Gastrocnemius medialis (tissue), 4 donors: Measurements from ENCODE around the gene CNGB1. TPM values are rescaled to one million over a fixed set of nuclear protein-coding genes. Genes with fewer than 3 reads are reported as not detected.

ENCODE experiments used
- ATAC-seq, 2 donors: fragments of 150-250 bp; one replicate each; pipeline ENCODE4 v1.9.1; 2016
- DNase-seq, 2 donors: peaks; one replicate each; pipeline ENCODE4 v3.0.0-alpha.2; 2019
- H3K27ac ChIP-seq, 4 donors: fragments of 200-600 bp; sonication (generic); 1 replicate in 1 of 4; 2 replicates in 3 of 4; pipeline ENCODE4 v1.5.1; 2016 to 2018; ENCODE audit warnings: mild to moderate bottlenecking in 2 of 4, moderate library complexity in 1 of 4
- H3K27me3 ChIP-seq, 3 donors: fragments of 200-600 bp; sonication (generic) in 2 of 3; 1 replicate in 1 of 3; 2 replicates in 2 of 3; pipeline versions ENCODE4 v1.5.1 to v1.6.0; 2016 to 2019; ENCODE audit warnings: mild to moderate bottlenecking in 1 of 3, moderate library complexity in 1 of 3
- H3K36me3 ChIP-seq, 2 donors: fragments of 200-600 bp; sonication (generic) in 1 of 2; one replicate each; pipeline ENCODE4 v1.5.1; 2017 to 2018
- H3K4me1 ChIP-seq, 2 donors: fragments of 200-600 bp; sonication (generic) in 1 of 2; one replicate each; pipeline ENCODE4 v1.5.1; 2016 to 2017; ENCODE audit warnings: mild to moderate bottlenecking in 2 of 2
- H3K4me3 ChIP-seq, 4 donors: fragments of 200-600 bp; sonication (generic) in 3 of 4; 1 replicate in 1 of 4; 2 replicates in 3 of 4; pipeline ENCODE4 v1.5.1; 2016 to 2019; ENCODE audit warnings: mild to moderate bottlenecking in 2 of 4
- H3K9me3 ChIP-seq, 3 donors: fragments of 200-600 bp; sonication (generic) in 2 of 3; 1 replicate in 1 of 3; 2 replicates in 2 of 3; pipeline ENCODE4 v1.5.1; 2016 to 2019
- POLR2A ChIP-seq, 2 donors: fragments of 450-650 bp; IDR thresholded peaks; one replicate each; pipeline ENCODE4 v1.6.1; 2017; ENCODE audit warnings: antibody characterized with exemption in 2 of 2, mild to moderate bottlenecking in 2 of 2, moderate library complexity in 2 of 2
- in situ Hi-C, 4 donors: fragments of 200-750 bp; cut with MboI; loops; one replicate each; pipeline versions ENCODE4 v1.15.0 to v1.8.0; 2017; ENCODE audit warnings: low sequenced_read_pairs in 4 of 4
- intact Hi-C: fragments of 100-400 bp; cut with DNase I; formaldehyde crosslinking; loops from one replicate; pipeline ENCODE4 v1.15.1; 2023; ENCODE audit warnings: low total_unique reads
- total RNA-seq, 4 donors: library from RNA; depleted of rRNA; stranded (reverse); fragments of >200 nt; gene quantifications; one replicate each; pipeline versions ENCODE4 v1.1.0 to v1.2.3, GENCODE V29; 2016
- TF ChIP-seq, protein P1 (sequence below), 5 experiments: fragments of 450-650 bp in 3 of 5; fragments of 200-600 bp in 2 of 5; sonication (generic) in 2 of 5; IDR thresholded peaks in 4 of 5; conservative IDR thresholded peaks in 1 of 5; 1 replicate in 4 of 5; 2 replicates in 1 of 5; pipeline ENCODE4 v1.5.1; 2016 to 2019; ENCODE audit warnings: antibody characterized with exemption in 5 of 5, mild to moderate bottlenecking in 3 of 5, moderate library complexity in 3 of 5

Gene CNGB1
- total RNA-seq, 4 donors from 2014 or later = not detected

DNA sequence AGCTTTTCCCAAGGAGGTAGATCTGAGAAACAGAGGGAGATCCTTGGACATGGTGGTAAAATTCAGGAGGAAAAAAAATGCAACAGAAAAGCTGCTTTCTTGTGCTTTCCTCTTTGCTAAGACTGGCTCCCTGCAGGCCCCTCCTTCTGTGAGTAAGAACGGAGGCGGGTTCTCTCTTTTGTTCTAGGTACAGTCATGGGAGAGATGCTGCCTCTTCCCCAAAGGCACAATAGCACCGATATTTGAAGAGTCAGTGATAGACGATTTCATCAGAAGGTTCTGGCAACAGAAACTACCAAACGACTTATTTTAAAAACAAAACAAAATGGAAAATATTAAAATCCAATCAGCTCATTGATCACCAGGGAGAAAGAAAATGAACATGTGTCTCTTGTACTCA is 136.0 kb downstream of the CNGB1 start:
- H3K27me3 ChIP-seq = no peaks in the 10 kb centered on the region
- DNase-seq = no peak
- TF ChIP-seq, protein P1, sequence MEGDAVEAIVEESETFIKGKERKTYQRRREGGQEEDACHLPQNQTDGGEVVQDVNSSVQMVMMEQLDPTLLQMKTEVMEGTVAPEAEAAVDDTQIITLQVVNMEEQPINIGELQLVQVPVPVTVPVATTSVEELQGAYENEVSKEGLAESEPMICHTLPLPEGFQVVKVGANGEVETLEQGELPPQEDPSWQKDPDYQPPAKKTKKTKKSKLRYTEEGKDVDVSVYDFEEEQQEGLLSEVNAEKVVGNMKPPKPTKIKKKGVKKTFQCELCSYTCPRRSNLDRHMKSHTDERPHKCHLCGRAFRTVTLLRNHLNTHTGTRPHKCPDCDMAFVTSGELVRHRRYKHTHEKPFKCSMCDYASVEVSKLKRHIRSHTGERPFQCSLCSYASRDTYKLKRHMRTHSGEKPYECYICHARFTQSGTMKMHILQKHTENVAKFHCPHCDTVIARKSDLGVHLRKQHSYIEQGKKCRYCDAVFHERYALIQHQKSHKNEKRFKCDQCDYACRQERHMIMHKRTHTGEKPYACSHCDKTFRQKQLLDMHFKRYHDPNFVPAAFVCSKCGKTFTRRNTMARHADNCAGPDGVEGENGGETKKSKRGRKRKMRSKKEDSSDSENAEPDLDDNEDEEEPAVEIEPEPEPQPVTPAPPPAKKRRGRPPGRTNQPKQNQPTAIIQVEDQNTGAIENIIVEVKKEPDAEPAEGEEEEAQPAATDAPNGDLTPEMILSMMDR (IDR thresholded peaks at IDR 0.05 in 4 of 5, conservative IDR thresholded peaks at IDR 0.05 in 1 of 5) = no peak
- no peak for TF ChIP-seq POLR2A (IDR thresholded peaks at IDR 0.05)
- no peak overlapping the region for H3K27ac ChIP-seq
- in situ Hi-C loops = no loop called here
- no peaks in the 10 kb centered on the region for H3K4me1 ChIP-seq
- H3K9me3 ChIP-seq = no peaks in the 10 kb centered on the region
- ATAC-seq = no peak
- no peaks in the 10 kb centered on the region for H3K36me3 ChIP-seq
- intact Hi-C loops = no loop called here
- H3K4me3 ChIP-seq = no peak overlapping the region

Other genes starting within 250 kb of the CNGB1 start
- 10 to 100 TPM; 10.7 to 18.0 (median 14.2) TPM for gene KATNB1, start 235.4 kb downstream of the CNGB1 start, total RNA-seq
- 10 to 100 TPM in 1 of 4 donors, 1 to 10 TPM in 3; 2.1 to 12.0 (median 3.2) TPM for gene KIFC3, start 168.6 kb downstream of the CNGB1 start, total RNA-seq
- gene ZNF319, start 29.5 kb upstream of the CNGB1 start, total RNA-seq = 1 to 10 TPM; 4.4 to 7.5 (median 6.7) TPM
- gene USB1, start 30.3 kb upstream of the CNGB1 start, total RNA-seq = 10 to 100 TPM in 2 of 4 donors, 1 to 10 TPM in 2; 5.7 to 31.2 (median 15.9) TPM
- 1 to 10 TPM; 2.9 to 8.1 (median 4.9) TPM for gene MMP15, start 54.6 kb upstream of the CNGB1 start, total RNA-seq
- 10 to 100 TPM in 2 of 4 donors, 1 to 10 TPM in 2; 6.5 to 16.0 (median 9.1) TPM for gene CFAP20, start 158.3 kb upstream of the CNGB1 start, total RNA-seq
- gene CSNK2A2, start 227.0 kb upstream of the CNGB1 start, total RNA-seq = 10 to 100 TPM; 14.0 to 29.5 (median 20.4) TPM